CD14-positive monocyte (primary cell): ENCODE data around the gene IRF9. TPM values are rescaled to one million over a fixed set of nuclear protein-coding genes. Genes with fewer than 3 reads are reported as not detected.

ENCODE experiments used
- DNase-seq, 3 donors: peaks; one replicate each; pipeline ENCODE4 v3.0.0-alpha.2; 2011 to 2022
- H2AFZ ChIP-seq: 2 replicates; pipeline ENCODE4 v1.6.0; 2012; ENCODE audit warnings: mild to moderate bottlenecking, low read depth, low read length, inconsistent platforms; ENCODE audit not compliant: insufficient read depth, poor library complexity, severe bottlenecking
- H3K27ac ChIP-seq, 2 donors: 1 replicate in 1 of 2; 2 replicates in 1 of 2; pipeline ENCODE4 v1.5.1; 2012 to 2013; ENCODE audit warnings: low read length in 2 of 2, control low read depth in 1 of 2, inconsistent platforms in 1 of 2, low read depth in 1 of 2, mild to moderate bottlenecking in 1 of 2
- H3K27me3 ChIP-seq, 2 donors: one replicate each; pipeline versions ENCODE4 v1.6.0 to v1.6.1; 2011 to 2013; ENCODE audit warnings: low read length in 2 of 2; ENCODE audit not compliant: control insufficient read depth in 2 of 2, insufficient read depth in 2 of 2
- H3K36me3 ChIP-seq, 2 donors: replicated peaks in 1 of 2; 1 replicate in 1 of 2; 2 replicates in 1 of 2; pipeline versions ENCODE4 v1.5.1 to v1.6.1; 2012 to 2013; ENCODE audit warnings: low read length in 2 of 2, control low read depth in 1 of 2, inconsistent platforms in 1 of 2, mild to moderate bottlenecking in 1 of 2; ENCODE audit not compliant: insufficient read depth in 2 of 2, control insufficient read depth in 1 of 2
- H3K4me1 ChIP-seq, 2 donors: 1 replicate in 1 of 2; 2 replicates in 1 of 2; pipeline versions ENCODE4 v1.5.1 to v1.6.1; 2012 to 2013; ENCODE audit warnings: low read length in 2 of 2, control low read depth in 1 of 2, inconsistent platforms in 1 of 2, mild to moderate bottlenecking in 1 of 2, moderate library complexity in 1 of 2; ENCODE audit not compliant: insufficient read depth in 2 of 2, control insufficient read depth in 1 of 2
- H3K4me2 ChIP-seq: replicated peaks from 2 replicates; pipeline ENCODE3; 2012; ENCODE audit warnings: low read length, moderate library complexity, mild to moderate bottlenecking; ENCODE audit not compliant: poor library complexity, severe bottlenecking; ENCODE audit errors: extremely low read depth
- H3K4me3 ChIP-seq, 3 experiments: fragments of 200-600 bp in 1 of 3; sonication (generic) in 1 of 3; replicated peaks in 1 of 3; 1 replicate in 2 of 3; 2 replicates in 1 of 3; pipeline ENCODE4 v1.5.1; 2011 to 2013; ENCODE audit warnings: low read length in 3 of 3, mild to moderate bottlenecking in 3 of 3, control low read depth in 2 of 3, low read depth in 2 of 3, inconsistent platforms in 1 of 3, moderate library complexity in 1 of 3
- H3K79me2 ChIP-seq: 2 replicates; pipeline ENCODE4 v1.6.0; 2012; ENCODE audit warnings: mild to moderate bottlenecking, control low read depth, inconsistent platforms, low read length, moderate library complexity; ENCODE audit not compliant: insufficient read depth
- H3K9ac ChIP-seq: 2 replicates; pipeline ENCODE4 v1.6.0; 2017; ENCODE audit warnings: low read length, mild to moderate bottlenecking; ENCODE audit not compliant: insufficient read depth, poor library complexity, severe bottlenecking
- H3K9me3 ChIP-seq, 2 donors: replicated peaks in 1 of 2; 1 replicate in 1 of 2; 2 replicates in 1 of 2; pipeline versions ENCODE4 v1.5.1 to v1.6.1; 2012 to 2013; ENCODE audit warnings: low read length in 2 of 2, control low read depth in 1 of 2; ENCODE audit not compliant: control insufficient read depth in 1 of 2, insufficient read depth in 1 of 2
- H4K20me1 ChIP-seq: 2 replicates; pipeline ENCODE4 v1.6.0; 2012; ENCODE audit warnings: mild to moderate bottlenecking, low read length, control low read depth, moderate library complexity; ENCODE audit not compliant: insufficient read depth
- H3K27ac Mint-ChIP-seq, 7 donors: one replicate each; pipeline ENCODE4 v1.8.0; 2020; ENCODE audit warnings: mild to moderate bottlenecking in 7 of 7, mixed read lengths in 7 of 7, moderate library complexity in 6 of 7, inconsistent platforms in 2 of 7
- H3K27me3 Mint-ChIP-seq, 3 donors: one replicate each; pipeline ENCODE4 v1.8.0; 2021 to 2022; ENCODE audit warnings: low read depth in 3 of 3, mild to moderate bottlenecking in 3 of 3, mixed read lengths in 3 of 3, moderate library complexity in 3 of 3, inconsistent platforms in 1 of 3
- H3K36me3 Mint-ChIP-seq, 2 donors: one replicate each; pipeline ENCODE4 v1.8.0; 2020; ENCODE audit warnings: mixed read lengths in 2 of 2, inconsistent platforms in 1 of 2, mild to moderate bottlenecking in 1 of 2
- H3K4me1 Mint-ChIP-seq: one replicate; pipeline ENCODE4 v1.8.0; 2020; ENCODE audit warnings: mild to moderate bottlenecking, mixed read lengths
- H3K4me3 Mint-ChIP-seq, 2 donors: one replicate each; pipeline ENCODE4 v1.8.0; 2020; ENCODE audit warnings: mild to moderate bottlenecking in 2 of 2, mixed read lengths in 2 of 2, moderate library complexity in 1 of 2
- H3K9me3 Mint-ChIP-seq, 7 donors: one replicate each; pipeline ENCODE4 v1.8.0; 2020 to 2022; ENCODE audit warnings: mixed read lengths in 7 of 7, mild to moderate bottlenecking in 6 of 7, moderate library complexity in 6 of 7, inconsistent platforms in 2 of 7
- WGBS: methylation state at CpG from one replicate; pipeline ENCODE4 v1.1.5; 2013; ENCODE audit warnings: missing lambda C conversion rate; ENCODE audit not compliant: insufficient coverage; 5-methylcytosine and 5-hydroxymethylcytosine counted together
- intact Hi-C, 2 donors: fragments of 100-400 bp; cut with micrococcal nuclease; formaldehyde crosslinking; loops; one replicate each; pipeline versions ENCODE4 v1.15.0 to v1.15.1; 2023
- polyA plus RNA-seq, 3 donors: library from polyadenylated mRNA; depleted of rRNA in 1 of 3; unstranded in 2 of 3; stranded (reverse) in 1 of 3; fragments of 300-500 nt in 2 of 3; fragments of >200 nt in 1 of 3; fragmentation: Illumina TruSeq in 2 of 3; gene quantifications; 1 replicate in 2 of 3; 2 replicates in 1 of 3; pipeline ENCODE4 v1.2.3, GENCODE V29; 2012 to 2021
- TF ChIP-seq, protein P1 (sequence below): fragments of 200-600 bp; IDR thresholded peaks from one replicate; pipeline ENCODE4 v1.8.0; 2022; ENCODE audit warnings: antibody characterized with exemption, mild to moderate bottlenecking

The IRF9 gene
- polyA plus RNA-seq, 3 donors: 44.7 to 208 (median 56.0) TPM

DNA sequence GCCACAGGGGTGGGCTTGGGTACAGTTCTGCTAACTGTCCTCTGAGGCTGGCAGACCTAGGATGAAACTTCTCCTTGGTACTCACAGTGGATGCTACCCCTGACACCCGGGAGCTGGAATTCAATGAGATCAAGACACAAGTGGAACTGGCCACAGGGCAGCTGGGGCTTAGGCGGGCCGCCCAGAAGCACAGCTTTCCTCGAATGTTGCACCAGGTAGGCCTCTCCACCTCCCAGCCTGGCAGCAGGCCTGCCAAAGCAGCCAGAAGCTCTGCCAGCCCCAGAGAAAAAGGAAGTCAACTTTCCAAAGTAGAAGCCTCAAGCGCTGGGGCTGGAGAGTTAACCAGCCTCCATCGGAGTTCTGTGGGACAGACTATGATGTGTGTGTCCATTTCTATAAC is 43.9 kb upstream of the IRF9 start:
- intact Hi-C loops: loop anchor here in 1 of 2 donors (10.0 kb wide), 2 partner anchors 178 to 1192 kb away; partner anchors contain the start of genes DHRS1, NOP9 and PRMT5
- 97% methylated on average over 5 of the region's 6 CpGs for WGBS
- H3K79me2 ChIP-seq: peaks cover 24% of the 10 kb centered on the region
- no peak overlapping the region for H3K4me2 ChIP-seq
- TF ChIP-seq, protein P1, sequence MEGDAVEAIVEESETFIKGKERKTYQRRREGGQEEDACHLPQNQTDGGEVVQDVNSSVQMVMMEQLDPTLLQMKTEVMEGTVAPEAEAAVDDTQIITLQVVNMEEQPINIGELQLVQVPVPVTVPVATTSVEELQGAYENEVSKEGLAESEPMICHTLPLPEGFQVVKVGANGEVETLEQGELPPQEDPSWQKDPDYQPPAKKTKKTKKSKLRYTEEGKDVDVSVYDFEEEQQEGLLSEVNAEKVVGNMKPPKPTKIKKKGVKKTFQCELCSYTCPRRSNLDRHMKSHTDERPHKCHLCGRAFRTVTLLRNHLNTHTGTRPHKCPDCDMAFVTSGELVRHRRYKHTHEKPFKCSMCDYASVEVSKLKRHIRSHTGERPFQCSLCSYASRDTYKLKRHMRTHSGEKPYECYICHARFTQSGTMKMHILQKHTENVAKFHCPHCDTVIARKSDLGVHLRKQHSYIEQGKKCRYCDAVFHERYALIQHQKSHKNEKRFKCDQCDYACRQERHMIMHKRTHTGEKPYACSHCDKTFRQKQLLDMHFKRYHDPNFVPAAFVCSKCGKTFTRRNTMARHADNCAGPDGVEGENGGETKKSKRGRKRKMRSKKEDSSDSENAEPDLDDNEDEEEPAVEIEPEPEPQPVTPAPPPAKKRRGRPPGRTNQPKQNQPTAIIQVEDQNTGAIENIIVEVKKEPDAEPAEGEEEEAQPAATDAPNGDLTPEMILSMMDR: no peak
- H3K27ac Mint-ChIP-seq: peak overlapping the region in 1 of 7 donors; percentile 6
- peaks cover 19 to 27% of the 10 kb centered on the region in 2 donors for H3K4me1 ChIP-seq
- peaks cover 18% of the 10 kb centered on the region for H3K4me1 Mint-ChIP-seq
- no peak overlapping the region for H3K4me3 ChIP-seq
- no peaks in the 10 kb centered on the region for H4K20me1 ChIP-seq
- no peak overlapping the region for H3K27ac ChIP-seq
- H3K36me3 Mint-ChIP-seq: peaks cover 47 to 63% of the 10 kb centered on the region in 2 donors
- H2AFZ ChIP-seq: no peak overlapping the region
- H3K9me3 ChIP-seq: no peaks in the 10 kb centered on the region
- H3K4me3 Mint-ChIP-seq: no peak overlapping the region
- peaks cover 50 to 60% of the 10 kb centered on the region in 2 donors for H3K36me3 ChIP-seq
- no peak for DNase-seq
- H3K9me3 Mint-ChIP-seq: peaks cover 0 to 2% (median 0%) of the 10 kb centered on the region in 7 donors
- H3K27me3 ChIP-seq: no peaks in the 10 kb centered on the region
- no peak overlapping the region for H3K9ac ChIP-seq
- peaks cover 0 to 6% (median 2%) of the 10 kb centered on the region in 3 donors for H3K27me3 Mint-ChIP-seq

- Histone ChIP-seq H3K36me3 (peaks cover 71 to 85% of the 10 kb centered on the region in 2 donors), H3K27me3 (no peaks in the 10 kb centered on the region), H4K20me1 (no peaks in the 10 kb centered on the region), H3K4me3 (no peak overlapping the region), H3K4me1 (peaks cover 13 to 18% of the 10 kb centered on the region in 2 donors), H3K79me2 (peaks cover 24% of the 10 kb centered on the region), H2AFZ (no peak overlapping the region), H3K9ac (no peak overlapping the region), H3K4me2 (no peak overlapping the region), H3K9me3 (no peaks in the 10 kb centered on the region), H3K27ac (no peak overlapping the region)
- H3K4me1 Mint-ChIP-seq: peaks cover 21% of the 10 kb centered on the region
- peak overlapping the region in 1 of 2 donors; percentile 9 for H3K4me3 Mint-ChIP-seq
- no peaks in the 10 kb centered on the region for H3K9me3 Mint-ChIP-seq
- DNase-seq: no peak
- 100% methylated on average over 5 of the region's 6 CpGs for WGBS
- H3K36me3 Mint-ChIP-seq: peaks cover 65 to 88% of the 10 kb centered on the region in 2 donors
- TF ChIP-seq, protein P1: no peak
- intact Hi-C loops: loop anchor here in 1 of 2 donors (10.0 kb wide), 2 partner anchors 175 to 1195 kb away; partner anchors contain the start of genes DHRS1, NOP9 and PRMT5
- H3K27me3 Mint-ChIP-seq: peaks cover 0 to 8% (median 2%) of the 10 kb centered on the region in 3 donors
- no peak overlapping the region for H3K27ac Mint-ChIP-seq
Observed at GRCh38 chr14:24119691-24120090, 41.4 kb upstream of the IRF9 start.
